Measurements from ENCODE around the gene TNFRSF4.

The TNFRSF4 gene

DNA sequence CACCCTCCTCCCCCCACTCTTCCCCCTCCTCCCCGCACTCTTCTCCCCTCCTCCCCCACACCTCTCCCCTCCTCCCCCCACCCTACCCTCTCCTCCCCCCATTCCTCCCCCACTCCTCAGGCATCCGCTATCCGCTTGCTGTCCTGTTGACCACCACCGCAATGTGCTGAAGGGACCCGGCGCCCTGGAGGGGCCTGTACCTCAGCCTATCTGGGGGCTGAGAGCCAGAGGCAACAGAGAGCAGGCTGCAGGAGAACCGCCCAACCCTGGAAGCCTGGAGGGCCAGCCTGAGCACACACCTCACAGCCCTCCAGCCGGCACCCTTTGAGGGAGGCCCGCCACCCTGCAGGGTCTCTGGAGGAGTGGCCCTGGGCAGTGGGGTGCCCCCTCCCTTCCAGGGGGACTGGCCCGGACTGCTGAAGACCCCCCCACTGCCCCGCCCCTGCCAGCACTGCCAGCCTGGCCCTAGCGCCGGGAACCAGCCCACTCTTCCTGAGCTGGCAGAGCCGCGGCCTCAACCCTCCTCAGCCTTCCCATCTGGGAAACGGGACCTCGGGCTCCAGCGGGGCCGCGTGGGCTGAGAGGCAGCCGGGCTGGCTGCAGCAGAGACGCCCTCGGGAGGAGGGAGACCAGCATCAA, 31.3 kb upstream of the TNFRSF4 start:
- no peak for DNase-seq (ENCODE audit: low read depth)

DNA sequence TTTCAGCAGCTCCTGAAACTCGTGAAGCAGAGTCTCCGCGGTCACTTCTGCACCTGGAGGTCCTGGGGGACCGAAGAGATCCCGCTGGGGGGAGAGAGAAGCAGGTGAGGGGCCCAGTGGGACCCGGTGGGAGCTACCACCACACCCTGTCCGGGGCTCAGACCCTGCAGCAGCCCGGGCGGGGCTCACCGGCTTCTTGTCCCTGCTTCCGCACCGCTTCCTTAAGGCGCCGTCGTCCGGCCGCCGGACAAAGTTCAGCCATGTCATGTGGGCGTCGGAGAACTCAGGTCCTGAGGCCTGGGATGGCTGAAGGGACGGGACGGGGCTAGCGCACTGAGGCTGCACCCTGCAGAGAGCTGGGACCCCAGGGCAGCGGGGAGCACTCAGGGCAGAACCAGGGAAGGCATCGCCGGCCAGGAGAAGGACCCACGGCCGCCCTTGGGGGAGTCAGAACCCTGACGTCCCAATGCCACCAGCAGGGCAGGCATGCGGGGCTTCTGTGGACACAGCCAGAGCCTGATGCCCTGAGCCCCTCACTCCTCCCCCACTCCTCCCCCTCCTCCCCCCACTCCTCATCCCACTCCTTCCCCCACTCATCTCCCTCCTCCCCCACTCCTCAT, 30.3 kb upstream of the TNFRSF4 start:
- no peak for DNase-seq (ENCODE audit: low read depth)

DNA sequence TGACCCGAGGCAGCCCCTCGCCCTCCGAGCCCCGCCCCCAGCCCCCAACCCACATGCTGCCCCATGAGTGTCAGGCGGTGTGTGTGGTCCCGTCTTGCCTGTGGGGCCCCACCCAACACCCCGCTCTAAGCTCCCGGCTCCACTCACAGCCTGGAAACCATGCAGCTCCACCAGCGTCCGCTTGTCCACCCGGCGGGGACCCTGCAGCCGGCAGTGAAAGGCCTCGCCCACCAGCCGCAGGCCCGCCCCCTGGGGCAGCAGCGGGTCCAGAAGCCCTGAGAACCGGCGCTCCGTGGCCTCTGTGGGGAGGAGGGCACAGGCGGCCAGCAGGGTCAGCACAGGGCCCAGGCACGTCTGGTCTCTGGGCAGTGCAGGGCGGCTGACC, 29.8 kb upstream of the TNFRSF4 start:
- DNase-seq (ENCODE audit: low read depth) = no peak

DNA sequence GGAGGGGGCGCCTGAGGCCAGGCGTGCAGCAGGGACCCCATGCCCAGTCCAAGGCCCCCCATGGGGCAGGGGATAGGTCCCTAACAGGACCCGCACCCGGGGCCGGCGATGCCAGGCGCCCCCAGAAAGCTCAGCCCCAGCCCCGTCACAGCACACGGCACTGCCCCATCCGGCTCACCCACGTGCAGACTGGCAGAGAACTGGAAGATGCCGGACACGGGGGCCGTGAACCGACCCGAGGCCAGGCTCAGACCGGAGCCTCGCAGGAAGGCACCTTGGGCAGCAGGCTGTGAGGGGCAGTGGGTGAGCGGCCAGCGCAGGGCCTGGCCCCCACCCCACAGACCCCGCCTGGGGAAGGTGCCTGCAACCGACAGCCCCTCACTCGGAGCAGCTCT, 29.3 kb upstream of the TNFRSF4 start:
- DNase-seq (ENCODE audit: low read depth) = no peak

DNA sequence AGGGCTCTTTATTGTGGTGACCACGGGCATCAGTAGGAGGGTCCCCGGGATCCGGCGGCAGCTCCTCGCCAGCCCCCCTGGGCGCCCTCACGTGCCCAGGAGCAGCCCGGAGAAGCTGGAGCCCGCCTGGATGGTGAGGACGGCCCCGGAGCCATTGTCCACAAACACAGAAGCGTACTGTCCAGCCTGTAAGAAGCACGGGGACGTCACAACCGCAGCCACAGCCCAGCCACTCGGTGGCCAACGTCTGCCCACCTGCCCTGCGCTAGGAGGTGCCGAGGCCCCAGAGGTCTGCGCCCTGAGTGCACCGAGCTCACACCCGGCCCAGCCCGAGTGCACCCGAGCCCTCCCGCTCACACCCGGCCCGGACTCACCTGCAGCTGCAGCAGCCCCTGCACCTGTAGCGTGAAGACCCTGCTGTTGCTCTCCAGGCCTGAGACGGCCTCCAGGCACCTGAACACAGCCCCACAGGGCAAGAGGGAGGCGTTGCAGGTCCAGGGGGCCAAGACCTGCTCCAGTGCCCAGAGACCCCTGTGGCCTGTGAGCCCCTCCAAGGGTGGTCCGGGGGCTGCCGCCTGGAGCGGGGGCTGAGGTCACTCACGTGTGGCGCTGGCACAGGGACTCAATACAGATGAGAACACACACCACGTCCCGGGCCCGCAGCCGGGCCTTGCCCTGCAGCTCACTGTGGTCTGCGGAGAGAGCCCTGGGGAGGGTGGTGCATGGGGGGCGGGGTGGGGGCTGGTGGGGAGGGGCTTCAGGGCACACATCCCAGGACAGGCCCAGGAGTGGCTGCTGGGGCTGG, 28.7 kb upstream of the TNFRSF4 start:
- no peak for DNase-seq (ENCODE audit: low read depth)

DNA sequence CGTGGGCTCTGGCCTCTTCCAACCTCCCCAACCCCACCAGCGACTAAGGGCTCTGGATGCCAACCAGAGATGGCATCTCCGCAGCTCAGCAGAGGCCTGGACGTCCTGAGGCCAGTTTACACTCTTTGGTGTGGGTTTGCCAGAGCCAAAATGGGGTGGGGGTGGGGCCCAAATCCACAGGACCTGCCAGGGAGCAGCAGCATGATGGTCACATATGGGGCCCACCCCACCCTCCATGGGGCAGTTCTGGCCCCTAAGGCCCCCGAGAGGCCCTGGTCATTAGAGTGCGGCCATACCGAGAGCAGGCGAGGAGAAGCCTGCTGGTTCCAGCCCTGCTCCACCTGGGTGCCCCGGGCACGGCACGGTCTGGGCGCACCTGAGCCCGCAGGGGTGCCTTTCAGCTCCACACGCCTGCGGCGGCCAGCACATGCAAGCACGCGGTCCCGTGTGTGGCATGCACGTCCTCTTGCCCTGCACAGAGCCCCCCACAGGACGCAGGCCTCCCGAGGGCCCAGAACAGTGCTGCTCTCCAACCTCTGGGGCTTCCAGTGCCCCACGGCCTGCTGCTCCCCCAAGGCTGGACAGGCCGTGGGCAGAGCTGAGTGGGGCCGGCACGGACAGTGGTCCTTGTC, 27.8 kb upstream of the TNFRSF4 start:
- no peak for DNase-seq (ENCODE audit: low read depth)

DNA sequence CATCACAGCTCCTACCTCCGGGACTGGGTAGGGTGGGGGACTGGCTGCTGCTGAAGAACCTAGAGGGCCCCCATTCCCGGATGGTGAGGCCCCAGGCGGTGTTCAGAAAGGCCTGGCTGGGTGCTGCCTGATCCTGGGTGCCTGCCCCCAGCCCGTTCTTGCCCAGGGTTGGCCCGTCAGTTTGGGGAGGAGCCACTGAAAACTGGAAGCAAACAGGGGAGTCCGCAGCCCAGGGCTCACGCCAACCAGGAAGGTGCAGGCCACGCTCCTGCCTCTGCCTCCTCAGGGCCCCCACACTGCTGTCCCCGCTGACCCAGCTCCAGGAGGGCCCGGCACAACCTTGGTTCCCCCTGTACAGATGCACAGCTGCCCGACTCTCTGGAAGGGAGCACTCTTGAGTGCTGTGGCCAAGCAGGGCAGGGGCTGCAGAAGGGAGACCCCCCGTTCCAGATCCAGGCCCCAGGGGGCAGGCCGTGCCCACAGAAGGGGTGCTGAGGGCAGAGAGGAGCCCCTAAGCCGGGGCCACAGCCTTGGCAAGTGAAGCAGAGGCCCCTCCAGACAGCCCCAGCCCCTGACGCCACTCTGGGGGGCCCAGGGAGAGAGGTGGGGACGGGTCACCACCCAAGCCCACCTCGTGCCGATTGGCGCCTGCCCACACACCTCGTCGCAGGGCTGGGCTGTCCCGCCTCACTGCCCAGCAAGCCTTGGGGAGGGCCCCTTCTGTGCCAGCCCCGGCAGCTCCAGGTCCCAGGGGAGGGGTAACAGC, 27.1 kb upstream of the TNFRSF4 start:
- DNase-seq (ENCODE audit: low read depth) = peak; percentile 31

DNA sequence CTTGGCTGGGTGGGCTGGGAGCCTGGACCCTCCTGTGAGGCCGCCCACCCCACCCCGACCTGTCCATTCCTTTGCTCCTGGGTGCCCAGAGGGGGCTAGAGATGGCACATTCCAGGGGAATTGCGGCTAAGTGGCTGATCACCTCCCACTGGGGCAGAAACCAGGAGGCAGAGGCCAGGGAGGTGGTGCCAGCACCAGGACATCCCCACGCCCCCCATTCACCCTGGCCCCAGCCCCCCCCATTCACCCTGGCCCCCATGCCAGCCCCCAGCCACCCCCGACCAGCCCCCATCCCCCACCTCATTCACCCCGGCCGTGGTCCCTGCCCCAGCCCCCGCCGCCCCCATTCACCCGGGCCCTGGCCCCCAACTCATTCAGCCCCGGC, 26.4 kb upstream of the TNFRSF4 start:
- DNase-seq (ENCODE audit: low read depth) = no peak

DNA sequence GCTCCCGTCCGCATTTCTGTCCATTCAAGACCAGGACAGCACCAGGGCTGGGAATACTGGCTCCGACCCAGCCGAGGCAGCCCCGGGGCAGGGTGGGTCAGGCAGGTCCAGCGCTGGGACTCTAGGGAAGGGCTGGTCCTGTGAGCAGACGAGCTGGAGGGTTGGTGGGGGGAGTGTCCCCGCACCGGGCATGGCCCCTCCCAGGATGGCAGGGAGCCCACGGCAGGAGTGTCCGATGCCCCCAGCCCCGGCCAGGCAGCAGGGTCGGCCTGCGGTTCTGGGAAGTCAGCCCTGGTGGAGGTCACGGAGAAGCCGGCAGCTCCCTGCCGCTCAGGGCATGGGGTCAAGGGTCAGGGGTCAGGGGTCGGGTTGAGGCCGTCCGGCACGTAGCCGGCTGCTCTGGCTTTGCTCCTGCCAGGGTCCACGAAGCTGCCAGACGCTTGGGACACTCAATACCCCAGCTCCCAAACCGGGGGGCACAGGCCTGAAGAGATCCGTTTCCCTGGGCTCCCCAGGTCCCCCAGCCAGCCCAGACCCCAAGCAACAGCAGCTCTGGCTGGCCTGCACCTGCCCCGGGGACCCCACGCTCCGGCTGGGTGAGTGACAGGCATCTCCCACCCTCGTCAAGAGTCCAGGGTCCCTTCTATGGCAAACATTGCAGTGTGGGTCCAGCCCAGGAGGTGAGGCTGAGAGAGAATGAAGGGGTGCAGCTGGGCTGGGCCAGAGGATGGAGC, 25.8 kb upstream of the TNFRSF4 start:
- DNase-seq (ENCODE audit: low read depth) = no peak

DNA sequence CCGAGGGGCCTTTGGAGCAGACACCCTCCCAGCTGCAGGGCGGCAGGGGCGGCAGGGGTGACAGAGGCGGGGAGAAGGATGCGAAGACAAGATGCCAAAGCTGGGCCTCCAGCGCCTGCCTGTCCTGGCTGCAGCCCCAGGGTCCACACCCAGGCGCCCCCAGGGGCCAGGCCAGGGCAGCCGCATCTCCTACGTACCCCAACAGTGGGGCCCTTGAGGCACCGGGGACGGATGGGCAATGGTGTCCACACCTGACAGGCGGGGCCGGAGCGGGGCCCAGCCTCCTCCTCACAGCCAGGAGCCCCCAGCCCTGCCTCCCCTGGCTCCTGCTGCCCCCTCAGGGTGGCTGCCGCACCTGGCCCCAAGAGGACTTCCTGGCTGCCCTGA, 25.3 kb upstream of the TNFRSF4 start:
- DNase-seq (ENCODE audit: low read depth) = no peak

DNA sequence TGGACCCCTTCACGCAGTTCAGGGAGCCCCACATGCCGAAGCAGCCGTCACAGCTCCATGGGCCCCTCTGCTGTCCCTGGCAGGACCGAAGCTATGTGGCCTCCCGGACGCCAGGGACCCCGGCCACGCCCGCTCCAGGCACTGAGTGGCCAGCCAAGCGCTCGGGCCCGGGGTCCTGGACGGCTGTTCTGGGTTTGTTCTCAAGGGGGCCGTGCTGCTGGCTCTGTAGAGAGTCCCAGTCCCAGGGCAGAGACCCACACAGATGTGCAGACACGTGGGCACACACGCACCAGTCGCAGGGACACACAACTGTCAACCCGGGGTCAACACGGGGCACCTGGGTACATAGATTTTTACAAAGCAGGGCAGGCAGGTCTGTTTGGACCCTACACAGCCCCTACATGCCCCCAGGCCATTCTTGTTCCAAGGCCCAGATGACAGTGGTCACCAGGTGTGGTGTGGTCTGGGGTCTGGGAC, 24.8 kb upstream of the TNFRSF4 start:
- no peak for DNase-seq (ENCODE audit: low read depth)

DNA sequence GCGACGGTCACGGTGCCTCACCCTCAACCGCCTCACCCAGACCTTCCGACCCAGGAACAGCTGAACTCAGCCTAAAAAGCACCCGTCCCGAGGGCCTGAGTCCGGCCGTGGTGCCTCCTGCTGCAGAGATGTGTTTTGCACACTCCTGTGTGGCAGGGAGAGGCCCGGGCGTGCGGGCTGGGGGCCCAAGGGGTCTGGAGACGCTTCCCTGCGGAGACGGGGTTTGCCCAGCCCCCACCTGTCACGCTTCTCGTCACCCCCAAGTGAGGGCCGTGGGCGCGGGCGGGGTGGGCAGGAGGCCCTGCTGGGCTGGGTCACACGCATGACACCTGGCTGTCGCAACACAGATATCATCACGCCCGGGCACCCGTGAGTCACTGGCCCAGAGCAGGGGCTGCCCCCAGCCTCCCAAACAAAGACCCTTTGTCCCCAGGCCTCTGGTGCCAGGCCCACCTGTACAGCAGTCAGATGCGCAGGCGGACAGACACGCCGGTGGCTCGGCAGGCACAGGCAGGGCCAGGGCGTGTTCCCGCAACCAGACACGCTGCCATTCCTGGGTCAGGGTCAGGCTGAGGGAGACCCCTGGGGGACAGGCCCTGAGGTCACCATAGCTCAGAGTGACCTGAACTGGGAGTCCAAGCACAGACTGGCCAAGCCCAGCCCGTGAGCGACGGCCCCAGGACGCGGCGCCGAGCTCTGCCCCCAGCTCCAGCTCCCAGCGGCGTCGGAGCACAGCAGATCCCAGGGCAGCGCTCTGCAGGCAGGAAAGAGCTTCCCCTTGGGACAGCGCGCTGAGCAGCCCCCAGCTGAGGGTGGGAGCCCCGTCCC, 24.1 kb upstream of the TNFRSF4 start:
- no peak for DNase-seq (ENCODE audit: low read depth)

DNA sequence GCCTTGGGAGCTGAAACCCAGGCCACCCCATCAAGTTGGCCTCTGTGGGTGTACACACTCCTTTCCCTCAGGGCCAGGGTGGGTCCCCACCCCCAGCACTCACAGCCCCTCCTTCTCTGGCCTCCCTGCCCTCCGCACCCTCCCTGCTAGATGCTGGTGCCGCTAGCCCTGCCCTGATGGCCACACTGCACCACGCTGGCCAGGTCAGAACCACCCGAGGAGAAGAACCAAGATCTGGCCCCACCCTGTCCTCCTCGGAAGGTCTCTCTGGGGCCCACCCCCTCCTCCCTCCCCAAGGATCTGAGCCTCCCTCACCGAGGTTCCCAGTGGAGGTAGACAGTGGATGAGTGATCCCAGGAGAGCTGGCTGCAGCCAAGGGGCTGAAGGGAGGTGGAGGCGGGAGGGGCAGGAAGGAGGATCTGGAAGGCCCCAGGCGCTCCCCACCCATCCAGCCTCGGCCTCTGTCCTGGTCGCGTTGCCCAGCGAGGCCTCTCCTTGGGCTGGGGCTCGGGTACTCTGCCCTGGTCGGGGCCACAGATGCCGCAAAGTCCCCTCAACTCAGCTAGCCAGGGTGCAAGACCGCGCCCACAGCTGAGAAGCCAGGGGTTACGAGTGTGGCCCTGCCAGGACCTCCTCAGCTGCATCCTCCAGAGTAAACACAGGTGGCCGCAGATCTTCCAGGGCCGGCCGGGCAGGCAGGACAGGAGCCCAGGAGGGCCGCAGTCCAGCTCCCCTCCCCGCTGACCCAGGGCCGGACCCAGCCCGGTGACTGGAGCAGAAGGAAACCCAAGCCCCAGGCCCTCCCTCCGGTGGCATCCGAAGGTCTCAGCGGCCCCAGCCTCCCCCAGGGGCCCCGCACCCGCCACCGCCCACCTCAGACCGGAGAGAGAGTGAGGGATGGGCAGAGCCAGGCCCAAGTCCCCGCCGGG, 23.3 kb upstream of the TNFRSF4 start:
- no peak for DNase-seq (ENCODE audit: low read depth)

DNA sequence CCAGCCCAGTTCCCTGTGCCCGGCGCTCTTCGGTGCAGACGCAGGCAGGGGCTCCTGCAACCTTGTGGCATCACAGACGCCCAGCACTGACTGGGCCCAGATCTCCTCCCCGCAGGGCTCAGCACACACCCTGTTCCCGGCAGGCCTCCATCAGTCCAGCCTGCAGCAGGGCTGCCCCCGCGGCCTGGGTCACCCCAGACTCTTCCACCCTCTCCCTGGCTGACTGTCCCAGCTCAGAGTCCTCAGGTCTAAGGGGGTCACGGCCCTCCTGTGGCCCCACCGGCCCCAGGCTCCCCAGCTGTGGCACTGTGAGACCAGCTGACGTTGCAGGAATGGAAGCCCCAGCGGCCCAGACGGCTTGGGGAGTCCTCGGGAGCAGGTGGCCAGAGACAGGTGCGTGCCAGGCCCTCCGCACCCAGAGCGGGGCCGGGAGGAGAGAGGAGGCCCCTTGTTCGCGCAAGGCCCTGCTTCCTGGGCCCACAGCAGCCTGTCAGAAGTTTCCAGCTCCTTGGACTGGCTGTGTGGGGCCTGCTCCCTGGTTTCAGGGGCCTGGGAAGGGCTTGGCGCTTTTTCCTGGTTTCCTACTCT, 22.3 kb upstream of the TNFRSF4 start:
- no peak for DNase-seq (ENCODE audit: low read depth)

DNA sequence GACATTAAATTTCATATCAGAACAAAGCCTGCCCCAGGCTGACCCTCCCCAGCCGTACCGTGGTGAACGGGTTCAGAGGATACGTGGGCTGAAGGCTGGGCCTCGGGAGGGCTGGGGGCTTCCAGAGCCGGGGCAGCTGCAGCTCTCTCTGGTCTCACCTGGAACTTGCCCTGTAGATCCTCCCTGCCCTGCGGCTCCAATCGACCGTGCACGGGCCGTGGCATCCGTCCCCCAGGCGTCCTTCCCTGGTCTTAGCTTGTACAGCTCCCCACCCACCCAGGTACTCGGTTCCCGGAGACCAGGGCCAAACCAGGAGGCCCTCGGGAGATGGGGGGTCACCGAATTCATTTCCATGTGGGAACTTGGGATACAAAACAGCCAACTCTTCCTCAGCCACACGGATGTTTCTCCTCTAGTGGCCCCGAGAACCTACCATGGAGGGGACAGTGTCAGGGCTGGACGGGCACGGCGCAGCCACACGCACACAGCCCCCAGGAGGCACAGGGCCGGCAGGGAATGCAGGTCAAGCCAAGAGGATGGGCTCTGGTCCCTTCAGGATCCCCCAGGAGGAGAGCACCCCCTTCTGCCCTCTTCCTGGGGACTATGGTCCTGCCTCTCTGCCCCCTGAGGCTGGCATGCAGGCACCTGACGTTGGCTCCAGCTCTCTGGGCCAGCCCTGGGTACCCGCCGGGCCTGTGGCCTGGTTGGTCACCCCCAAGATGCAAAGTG, 21.2 kb upstream of the TNFRSF4 start:
- DNase-seq (ENCODE audit: low read depth) = no peak

DNA sequence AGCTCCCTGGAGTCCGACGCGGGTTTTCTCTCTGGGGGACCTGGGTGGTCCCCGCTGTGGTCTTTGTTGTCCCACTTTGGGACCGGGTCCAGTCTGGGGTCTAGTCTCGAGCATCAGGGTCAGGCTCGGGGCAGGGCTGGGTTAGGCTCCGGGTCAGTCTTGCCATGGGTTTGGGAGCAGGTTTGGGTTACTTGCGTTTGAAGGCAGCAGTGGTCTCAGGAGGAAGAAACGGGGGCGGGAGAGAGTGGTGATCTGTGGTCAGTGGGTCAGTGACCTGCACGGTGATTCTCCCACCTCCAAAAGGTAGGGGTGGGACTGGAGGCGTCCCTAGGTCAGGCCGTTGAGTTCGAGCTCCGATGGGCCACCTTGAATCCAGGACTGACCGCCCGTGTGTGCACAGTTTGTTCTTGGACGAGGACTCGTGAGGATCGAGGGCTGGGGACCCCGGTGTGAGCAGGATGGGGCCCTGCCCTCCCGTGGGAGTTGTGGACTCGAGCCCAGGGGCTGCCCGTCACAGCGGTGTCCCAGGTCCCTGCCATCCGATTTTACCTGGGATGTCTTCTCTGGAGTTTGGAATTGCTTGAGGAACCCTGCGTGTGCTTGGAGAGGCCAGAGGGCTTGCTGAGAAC, 20.3 kb upstream of the TNFRSF4 start:
- DNase-seq (ENCODE audit: low read depth) = no peak

DNA sequence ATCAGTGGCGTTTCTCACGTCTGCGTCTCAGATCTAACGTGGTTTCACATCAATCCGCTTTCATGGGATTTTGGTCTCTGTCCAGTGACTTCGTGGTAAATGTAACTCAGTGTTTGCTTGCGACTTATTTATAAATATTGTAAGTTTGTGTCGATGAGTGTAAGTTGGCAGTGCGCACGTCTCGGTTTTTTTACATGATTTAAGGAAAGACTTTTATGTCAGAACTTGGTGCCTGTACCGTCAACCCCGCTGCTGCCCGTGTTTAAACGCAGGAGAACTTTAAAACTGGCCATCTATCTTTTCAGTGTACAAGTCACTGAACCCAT, 19.6 kb upstream of the TNFRSF4 start:
- no peak for DNase-seq (ENCODE audit: low read depth)

Measured in EH (cell line).